Measurements from ENCODE around the gene ERN1.

ERN1 gene

DNA sequence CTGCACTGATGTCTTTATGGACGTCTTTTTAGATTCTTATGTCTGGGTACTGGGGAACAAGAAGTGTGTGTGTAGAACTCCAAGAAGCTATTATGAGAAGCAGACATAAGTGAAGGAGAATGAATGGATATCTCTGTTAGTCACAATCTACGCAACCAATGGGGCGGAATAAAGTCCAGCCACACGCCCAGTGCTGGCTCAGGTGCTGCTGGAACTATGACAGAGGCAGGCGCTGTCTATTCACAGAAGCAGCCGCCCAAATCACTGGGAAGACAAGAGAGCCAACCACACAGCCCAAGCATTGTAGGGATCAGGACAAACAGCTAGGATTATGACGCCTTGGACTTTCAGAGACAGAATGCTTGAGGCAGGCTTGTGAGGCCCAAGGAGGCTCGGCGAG lies 65.6 kb downstream of the ERN1 start:
- TF ChIP-seq CTCF (IDR thresholded peaks at IDR 0.05; ENCODE audit: low read depth, low read length), result no peak

DNA sequence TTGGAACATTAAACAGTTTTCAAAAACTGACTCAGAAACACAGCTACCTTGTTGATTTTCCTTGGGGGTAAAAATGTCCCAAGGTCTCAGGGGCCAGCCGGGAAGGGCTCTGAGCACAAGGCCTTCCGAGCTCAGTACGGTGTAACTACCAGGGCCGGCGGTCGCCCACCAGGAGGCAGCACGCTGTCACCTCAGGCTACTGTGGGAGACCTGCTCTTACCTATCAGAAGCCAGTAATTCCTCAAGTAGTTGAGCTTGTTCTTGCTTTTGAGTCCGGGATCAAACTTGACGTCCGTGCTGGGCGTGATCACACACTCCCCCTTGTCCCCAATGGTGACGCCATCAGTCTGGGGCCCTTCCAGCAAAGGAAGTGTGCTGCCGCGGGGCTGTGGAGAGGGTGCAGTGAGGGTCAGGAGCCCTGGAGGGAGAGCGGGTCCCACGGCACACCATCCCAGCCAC lies 66.1 kb downstream of the ERN1 start:
- Histone ChIP-seq H3K4me3 (ENCODE audit: low read depth, low read length) (no peak overlapping the region), H3K36me3 (no peaks in the 10 kb centered on the region), H3K27me3 (no peaks in the 10 kb centered on the region), H3K4me1 (no peaks in the 10 kb centered on the region), H3K9me3 (no peaks in the 10 kb centered on the region)
- peak; percentile 65 for DNase-seq
- TF ChIP-seq CTCF (IDR thresholded peaks at IDR 0.05; ENCODE audit: low read depth, low read length), result peak; percentile 36

More for the DNA sequence above, 65.6 kb downstream of the ERN1 start:
- no peak for DNase-seq
- H3K36me3 ChIP-seq, result no peaks in the 10 kb centered on the region
- no peak overlapping the region for H3K4me3 ChIP-seq (ENCODE audit: low read depth, low read length)
- H3K4me1 ChIP-seq, result no peaks in the 10 kb centered on the region
- no peaks in the 10 kb centered on the region for H3K27me3 ChIP-seq
- H3K9me3 ChIP-seq, result no peaks in the 10 kb centered on the region

DNA sequence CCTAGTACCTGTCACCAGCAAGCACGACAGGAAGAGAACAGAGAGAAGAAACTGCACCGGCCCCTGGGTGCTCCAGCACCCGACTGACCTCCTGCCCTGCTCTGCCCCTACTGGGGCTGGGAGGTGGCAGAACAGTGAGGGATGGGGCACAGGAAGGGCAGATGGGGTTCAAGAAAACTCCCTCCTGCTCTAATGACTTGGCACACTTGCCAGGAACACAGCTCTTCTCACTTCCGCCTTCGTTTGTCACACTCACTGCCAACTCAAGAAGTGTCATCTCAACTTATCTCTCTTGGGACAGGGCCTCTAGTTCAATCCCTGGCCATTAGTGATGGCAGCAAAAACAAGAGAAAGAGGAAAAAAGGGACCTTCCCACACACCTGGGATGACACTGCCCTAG lies 66.9 kb downstream of the ERN1 start:
- TF ChIP-seq CTCF (IDR thresholded peaks at IDR 0.05; ENCODE audit: low read depth, low read length), result no peak
- H3K4me1 ChIP-seq, result no peaks in the 10 kb centered on the region
- H3K9me3 ChIP-seq, result no peaks in the 10 kb centered on the region
- H3K36me3 ChIP-seq, result no peaks in the 10 kb centered on the region
- no peak overlapping the region for H3K4me3 ChIP-seq (ENCODE audit: low read depth, low read length)
- H3K27me3 ChIP-seq, result no peaks in the 10 kb centered on the region
- DNase-seq, result no peak

- H3K9me3 ChIP-seq, result no peaks in the 10 kb centered on the region
- H3K27me3 ChIP-seq, result no peaks in the 10 kb centered on the region
- no peaks in the 10 kb centered on the region for H3K4me1 ChIP-seq
- TF ChIP-seq CTCF (IDR thresholded peaks at IDR 0.05; ENCODE audit: low read depth, low read length), result no peak
- H3K4me3 ChIP-seq (ENCODE audit: low read depth, low read length), result no peak overlapping the region
- no peak for DNase-seq
- H3K36me3 ChIP-seq, result no peaks in the 10 kb centered on the region
Observed at GRCh38 chr17:64061178-64061898, 68.6 kb downstream of the ERN1 start.

DNA sequence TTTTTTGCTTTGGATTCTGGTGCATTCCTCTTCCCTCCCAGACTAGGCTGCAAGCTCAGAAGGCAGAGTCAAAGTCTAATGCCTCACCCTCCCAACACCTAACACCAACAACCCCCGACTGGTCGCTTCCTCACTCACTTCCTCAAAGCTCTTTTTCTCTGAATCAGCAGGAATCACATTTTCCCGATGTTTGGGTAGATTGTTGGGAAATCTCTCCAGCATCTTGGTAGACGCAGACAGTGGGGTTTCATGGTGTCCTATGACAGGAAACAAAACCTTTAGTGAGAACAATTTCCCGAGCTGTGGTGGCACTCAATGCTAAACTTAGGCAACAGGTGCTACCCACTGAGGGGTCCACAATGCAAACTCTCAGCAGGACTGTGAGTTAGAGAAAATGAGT lies 69.6 kb downstream of the ERN1 start:
- TF ChIP-seq CTCF (IDR thresholded peaks at IDR 0.05; ENCODE audit: low read depth, low read length), result no peak
- Histone ChIP-seq H3K9me3 (no peaks in the 10 kb centered on the region), H3K4me3 (ENCODE audit: low read depth, low read length) (no peak overlapping the region), H3K36me3 (no peaks in the 10 kb centered on the region), H3K27me3 (no peaks in the 10 kb centered on the region), H3K4me1 (no peaks in the 10 kb centered on the region)
- DNase-seq, result no peak

GRCh38 chr17:64059756-64060155 lies 70.2 kb downstream of the ERN1 start:
- TF ChIP-seq CTCF (IDR thresholded peaks at IDR 0.05; ENCODE audit: low read depth, low read length), result no peak
- Histone ChIP-seq H3K27me3 (no peaks in the 10 kb centered on the region), H3K4me1 (no peaks in the 10 kb centered on the region), H3K9me3 (no peaks in the 10 kb centered on the region), H3K4me3 (ENCODE audit: low read depth, low read length) (no peak overlapping the region), H3K36me3 (no peaks in the 10 kb centered on the region)
- DNase-seq, result no peak

Data from BE2C (cell line).